ENCODE measurements around the gene NPIPB2. TPM values are rescaled to one million over a fixed set of nuclear protein-coding genes. Genes with fewer than 3 reads are reported as not detected.

The NPIPB2 gene
- total RNA-seq, 1 experiment from 2014 or later = 5.0 TPM

GRCh38 chr16:11903906-11904305 lies 37.9 kb downstream of the NPIPB2 start:
- DNase-seq (ENCODE audit: low read depth) = no peak

GRCh38 chr16:11901091-11901490 lies 40.8 kb downstream of the NPIPB2 start:
- no peak for DNase-seq (ENCODE audit: low read depth)

- DNase-seq (ENCODE audit: low read depth) = peak; percentile 10
Measured at GRCh38 chr16:11896486-11897176, 45.2 kb downstream of the NPIPB2 start.

- no peak for DNase-seq (ENCODE audit: low read depth)
Measured at GRCh38 chr16:11893571-11893970, 48.3 kb downstream of the NPIPB2 start.

- no peak for DNase-seq (ENCODE audit: low read depth)
Measured at GRCh38 chr16:11892761-11893160, 49.1 kb downstream of the NPIPB2 start.

- DNase-seq (ENCODE audit: low read depth) = no peak
Measured at GRCh38 chr16:11890231-11890965, 51.4 kb downstream of the NPIPB2 start.

GRCh38 chr16:11886881-11887280 lies 55.0 kb downstream of the NPIPB2 start:
- DNase-seq (ENCODE audit: low read depth) = no peak

- DNase-seq (ENCODE audit: low read depth) = no peak
Measured at GRCh38 chr16:11884035-11884434, 57.8 kb downstream of the NPIPB2 start.

- no peak for DNase-seq (ENCODE audit: low read depth)
Measured at GRCh38 chr16:11880007-11880406, 61.8 kb downstream of the NPIPB2 start.

GRCh38 chr16:11877374-11877773 lies 64.5 kb downstream of the NPIPB2 start:
- no peak for DNase-seq (ENCODE audit: low read depth)

Other genes starting within 250 kb of the NPIPB2 start
- 18.8 and 21.7 TPM in 2 replicates for gene TXNDC11, start 199.2 kb downstream of the NPIPB2 start, total RNA-seq (2014; rRNA removed; shearing (Covaris generic))
- 22.1 and 32.4 TPM in 2 replicates for gene ZC3H7A, start 144.8 kb downstream of the NPIPB2 start, total RNA-seq (2014; rRNA removed; shearing (Covaris generic))
- 118 and 137 TPM in 2 replicates for gene RSL1D1, start 90.5 kb downstream of the NPIPB2 start, total RNA-seq (2014; rRNA removed; shearing (Covaris generic))
- gene GSPT1, start 26.1 kb downstream of the NPIPB2 start, total RNA-seq (2014; rRNA removed; shearing (Covaris generic)) = 77.2 and 102 TPM in 2 replicates
- 0.48 TPM in 1 of 2 replicates, not detected in the other for gene TNFRSF17, start 23.2 kb upstream of the NPIPB2 start, total RNA-seq (2014; rRNA removed; shearing (Covaris generic))
- 4.9 and 9.9 TPM in 2 replicates for gene SNX29, start 34.7 kb upstream of the NPIPB2 start, total RNA-seq (2014; rRNA removed; shearing (Covaris generic))